GM21423 (cell line): ENCODE data around the gene CNPY4.

Experiments
- ATAC-seq: cut with Tn5 transposase; IDR thresholded peaks from one replicate; pipeline ENCODE4 v1.9.1; 2021; ENCODE audit warnings: mild to moderate bottlenecking, moderate library complexity; ENCODE audit not compliant: unreplicated experiment

Gene CNPY4

GRCh38 chr7:100091411-100092181 lies 27.8 kb upstream of the CNPY4 start:
- no peak for ATAC-seq

GRCh38 chr7:100093054-100093453 lies 26.4 kb upstream of the CNPY4 start:
- no peak for ATAC-seq

- ATAC-seq: no peak
Measured at GRCh38 chr7:100093498-100093897, 25.9 kb upstream of the CNPY4 start.

GRCh38 chr7:100093925-100094486 lies 25.4 kb upstream of the CNPY4 start:
- ATAC-seq: no peak

- ATAC-seq: no peak
Measured at GRCh38 chr7:100095289-100095688, 24.1 kb upstream of the CNPY4 start.

- ATAC-seq: no peak
Measured at GRCh38 chr7:100095704-100096103, 23.7 kb upstream of the CNPY4 start.

GRCh38 chr7:100098913-100099312 lies 20.5 kb upstream of the CNPY4 start:
- no peak for ATAC-seq

GRCh38 chr7:100099452-100099851 lies 20.0 kb upstream of the CNPY4 start:
- no peak for ATAC-seq

GRCh38 chr7:100100420-100101015 lies 18.9 kb upstream of the CNPY4 start:
- ATAC-seq: peak; percentile 60

- ATAC-seq: peak; percentile 81
Measured at GRCh38 chr7:100101016-100101862, 18.2 kb upstream of the CNPY4 start, which contains the start of the genes AP4M1 and MCM7. AP4M1 (plus strand) TSS chr7:100101643; CDS start chr7:100101715, 72 bp downstream. MCM7 (minus strand) TSS chr7:100101397; CDS start chr7:100101294, 103 bp downstream.

- ATAC-seq: no peak
Measured at GRCh38 chr7:100102950-100103840, 16.2 kb upstream of the CNPY4 start.

GRCh38 chr7:100105534-100105933 lies 13.9 kb upstream of the CNPY4 start:
- ATAC-seq: no peak

GRCh38 chr7:100106633-100107032 lies 12.8 kb upstream of the CNPY4 start:
- ATAC-seq: no peak

- no peak for ATAC-seq
Measured at GRCh38 chr7:100107125-100107737, 12.2 kb upstream of the CNPY4 start.

- no peak for ATAC-seq
Measured at GRCh38 chr7:100107890-100108289, 11.5 kb upstream of the CNPY4 start.

GRCh38 chr7:100109521-100110163 lies 9.8 kb upstream of the CNPY4 start:
- no peak for ATAC-seq

GRCh38 chr7:100111156-100111555 lies 8.3 kb upstream of the CNPY4 start:
- no peak for ATAC-seq

- ATAC-seq: no peak
Measured at GRCh38 chr7:100111914-100112313, 7.5 kb upstream of the CNPY4 start.

- ATAC-seq: no peak
Measured at GRCh38 chr7:100115026-100115425, 4.4 kb upstream of the CNPY4 start.
